HEK293 (cell line): ENCODE measurements around the gene C5orf46.

Experiments used
- CTCF ChIA-PET: fragments of 350-600 bp; formaldehyde crosslinking; extraction: SDS; loops from one replicate; lab custom pipeline; 2021; ENCODE audit warnings: antibody characterized with exemption; lab: Yijun Ruan, JAX
- POLR2A ChIA-PET: fragments of 300-600 bp; formaldehyde crosslinking; extraction: SDS; loops from one replicate; lab custom pipeline; 2020; ENCODE audit warnings: antibody characterized with exemption, inconsistent platforms; lab: Yijun Ruan, JAX
- H3K27ac ChIP-seq: fragments of 200-500 bp; sonication (Bioruptor generic); 2 replicates; pipeline ENCODE4 v1.5.1; 2014; ENCODE audit warnings: low read depth, low read length, control low read depth, inconsistent platforms; ENCODE audit errors: extremely low read depth
- H3K36me3 ChIP-seq, 2 experiments: fragments of 200-500 bp in 1 of 2; sonication (Bioruptor generic) in 1 of 2; 1 replicate in 1 of 2; 2 replicates in 1 of 2; pipeline ENCODE4 v1.5.1; 2014 to 2017; ENCODE audit warnings: inconsistent platforms in 2 of 2, low read length in 2 of 2; ENCODE audit not compliant: control insufficient read depth in 2 of 2, insufficient read depth in 1 of 2
- H3K4me1 ChIP-seq: fragments of 200-500 bp; sonication (Bioruptor generic); 2 replicates; pipeline ENCODE4 v1.5.1; 2014; ENCODE audit warnings: mild to moderate bottlenecking, low read length, inconsistent platforms; ENCODE audit not compliant: control insufficient read depth, insufficient read depth
- H3K4me3 ChIP-seq: 2 replicates; pipeline ENCODE4 v1.5.1; 2011; ENCODE audit warnings: low read depth, mild to moderate bottlenecking, control low read depth, low read length, moderate library complexity
- H3K9me3 ChIP-seq: fragments of 200-500 bp; sonication (Bioruptor generic); 2 replicates; pipeline ENCODE4 v1.5.1; 2014; ENCODE audit warnings: low read depth, low read length, inconsistent platforms; ENCODE audit not compliant: control insufficient read depth, insufficient read depth
- GFI1B ChIP-seq: fragments of 450-650 bp; formaldehyde crosslinking; IDR thresholded peaks from 2 replicates; pipeline ENCODE4 v1.5.1; 2016; ENCODE audit warnings: missing biosample characterization, missing genetic modification characterization
- HOXC10 ChIP-seq: sonication (generic); formaldehyde crosslinking; IDR thresholded peaks from 2 replicates; pipeline ENCODE4 v1.8.1; 2023; ENCODE audit warnings: mild to moderate bottlenecking, missing genetic modification reagents
- IKZF3 ChIP-seq: fragments of 450-650 bp; IDR thresholded peaks from 2 replicates; pipeline ENCODE4 v1.5.0; 2018; ENCODE audit warnings: missing biosample characterization, mild to moderate bottlenecking, missing genetic modification characterization, moderate library complexity
- RBAK ChIP-seq: fragments of 450-650 bp; formaldehyde crosslinking; IDR thresholded peaks from 2 replicates; pipeline ENCODE4 v1.5.1; 2016; ENCODE audit warnings: missing biosample characterization, missing genetic modification characterization
- SCRT2 ChIP-seq: fragments of 450-650 bp; formaldehyde crosslinking; IDR thresholded peaks from 2 replicates; pipeline ENCODE4 v1.5.1; 2016; ENCODE audit warnings: missing biosample characterization, missing genetic modification characterization
- YY1 ChIP-seq: fragments of 450-650 bp; formaldehyde crosslinking; IDR thresholded peaks from 2 replicates; pipeline ENCODE4 v1.5.1; 2018; ENCODE audit warnings: missing biosample characterization, missing genetic modification characterization
- YY2 ChIP-seq: fragments of 450-650 bp; formaldehyde crosslinking; IDR thresholded peaks from 2 replicates; pipeline ENCODE4 v1.5.1; 2016; ENCODE audit warnings: missing biosample characterization, missing genetic modification characterization
- ZNF10 ChIP-seq: fragments of 450-650 bp; formaldehyde crosslinking; IDR thresholded peaks from 2 replicates; pipeline ENCODE4 v1.5.1; 2017; ENCODE audit warnings: missing biosample characterization, missing genetic modification characterization
- ZNF169 ChIP-seq: fragments of 450-650 bp; formaldehyde crosslinking; IDR thresholded peaks from 2 replicates; pipeline ENCODE4 v1.5.1; 2016; ENCODE audit warnings: missing biosample characterization, missing genetic modification characterization
- ZNF175 ChIP-seq: fragments of 450-650 bp; formaldehyde crosslinking; IDR thresholded peaks from 2 replicates; pipeline ENCODE4 v1.5.1; 2016; ENCODE audit warnings: missing biosample characterization, missing genetic modification characterization
- ZNF248 ChIP-seq: fragments of 450-650 bp; formaldehyde crosslinking; IDR thresholded peaks from 2 replicates; pipeline ENCODE4 v1.5.1; 2017; ENCODE audit warnings: missing biosample characterization, missing genetic modification characterization
- ZNF292 ChIP-seq: fragments of 450-650 bp; formaldehyde crosslinking; IDR thresholded peaks from 2 replicates; pipeline ENCODE4 v1.5.1; 2016; ENCODE audit warnings: low read depth, missing biosample characterization, missing genetic modification characterization, borderline replicate concordance
- ZNF416 ChIP-seq: fragments of 450-650 bp; formaldehyde crosslinking; IDR thresholded peaks from 2 replicates; pipeline ENCODE4 v1.5.1; 2016; ENCODE audit warnings: missing biosample characterization, missing genetic modification characterization
- ZNF433 ChIP-seq: fragments of 450-650 bp; formaldehyde crosslinking; IDR thresholded peaks from 2 replicates; pipeline ENCODE4 v1.5.1; 2016; ENCODE audit warnings: missing biosample characterization, missing genetic modification characterization, low read depth
- ZNF555 ChIP-seq: fragments of 450-650 bp; formaldehyde crosslinking; conservative IDR thresholded peaks from 2 replicates; pipeline ENCODE4 v1.5.1; 2017; ENCODE audit warnings: missing biosample characterization, mild to moderate bottlenecking, missing genetic modification characterization, inconsistent platforms
- ZNF660 ChIP-seq: fragments of 450-650 bp; IDR thresholded peaks from 2 replicates; pipeline ENCODE4 v1.5.1; 2018; ENCODE audit warnings: missing biosample characterization, mild to moderate bottlenecking, missing genetic modification characterization
- ZNF747 ChIP-seq: fragments of 450-650 bp; formaldehyde crosslinking; IDR thresholded peaks from 2 replicates; pipeline ENCODE4 v1.5.1; 2016; ENCODE audit warnings: missing biosample characterization, missing genetic modification characterization
- ZNF785 ChIP-seq: fragments of 450-650 bp; formaldehyde crosslinking; IDR thresholded peaks from 2 replicates; pipeline ENCODE4 v1.5.1; 2016; ENCODE audit warnings: missing biosample characterization, missing genetic modification characterization
- ZSCAN16 ChIP-seq: fragments of 450-650 bp; formaldehyde crosslinking; IDR thresholded peaks from 2 replicates; pipeline ENCODE4 v1.5.1; 2016; ENCODE audit warnings: missing biosample characterization, missing genetic modification characterization
- TF ChIP-seq, protein P1 (sequence below): fragments of 450-650 bp; formaldehyde crosslinking; IDR thresholded peaks from 2 replicates; pipeline ENCODE4 v1.5.1; 2016; ENCODE audit warnings: missing biosample characterization, missing genetic modification characterization, borderline replicate concordance
- TF ChIP-seq, protein P2 (sequence below): fragments of 450-650 bp; formaldehyde crosslinking; IDR thresholded peaks from 2 replicates; pipeline ENCODE4 v1.5.1; 2016; ENCODE audit warnings: missing biosample characterization, missing genetic modification characterization
- TF ChIP-seq, protein P3 (sequence below): fragments of 450-650 bp; formaldehyde crosslinking; IDR thresholded peaks from 2 replicates; pipeline ENCODE4 v1.5.1; 2016; ENCODE audit warnings: missing biosample characterization, missing genetic modification characterization
- TF ChIP-seq, protein P4 (sequence below): fragments of 450-650 bp; formaldehyde crosslinking; IDR thresholded peaks from 2 replicates; pipeline ENCODE4 v1.5.1; 2016; ENCODE audit warnings: missing biosample characterization, missing genetic modification characterization, borderline replicate concordance

C5orf46 gene

DNA sequence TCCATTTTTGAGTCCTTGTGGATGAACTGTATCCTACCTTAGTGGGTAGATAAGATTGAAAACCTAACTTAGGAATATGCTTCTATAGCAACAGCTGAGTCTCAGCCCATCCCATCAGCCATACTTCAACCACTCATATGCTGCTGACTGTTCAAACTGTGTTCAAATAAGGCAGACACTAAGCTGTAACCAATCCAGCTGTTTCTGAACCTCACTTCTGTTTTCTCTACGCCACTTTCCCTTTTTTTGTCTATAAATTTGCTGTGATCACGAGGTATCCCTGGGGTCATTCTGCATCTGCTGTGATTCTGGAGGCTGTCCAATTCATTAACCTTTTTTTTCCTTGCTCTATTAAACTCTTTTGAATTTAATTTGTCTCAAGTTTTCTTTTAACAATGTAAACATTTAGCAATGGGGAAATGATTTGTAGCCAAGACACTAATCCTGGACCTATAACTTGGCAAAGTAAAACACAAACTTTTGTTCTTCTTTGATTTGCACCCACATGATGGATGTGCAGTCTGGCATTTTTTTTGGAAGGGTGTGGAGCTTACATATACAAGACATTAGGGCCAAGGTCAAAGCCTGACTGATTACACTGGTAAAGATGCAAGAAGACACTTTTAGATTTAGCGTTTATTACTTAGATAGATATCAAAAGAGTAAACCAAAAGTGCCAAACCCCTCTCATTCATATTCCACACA lies 42.7 kb downstream of the C5orf46 start (continued):
- TF ChIP-seq, protein P1, sequence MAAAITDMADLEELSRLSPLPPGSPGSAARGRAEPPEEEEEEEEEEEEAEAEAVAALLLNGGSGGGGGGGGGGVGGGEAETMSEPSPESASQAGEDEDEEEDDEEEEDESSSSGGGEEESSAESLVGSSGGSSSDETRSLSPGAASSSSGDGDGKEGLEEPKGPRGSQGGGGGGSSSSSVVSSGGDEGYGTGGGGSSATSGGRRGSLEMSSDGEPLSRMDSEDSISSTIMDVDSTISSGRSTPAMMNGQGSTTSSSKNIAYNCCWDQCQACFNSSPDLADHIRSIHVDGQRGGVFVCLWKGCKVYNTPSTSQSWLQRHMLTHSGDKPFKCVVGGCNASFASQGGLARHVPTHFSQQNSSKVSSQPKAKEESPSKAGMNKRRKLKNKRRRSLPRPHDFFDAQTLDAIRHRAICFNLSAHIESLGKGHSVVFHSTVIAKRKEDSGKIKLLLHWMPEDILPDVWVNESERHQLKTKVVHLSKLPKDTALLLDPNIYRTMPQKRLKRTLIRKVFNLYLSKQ (tag by site-specific recombination): no peak
- TF ChIP-seq YY2 (tag by site-specific recombination): no peak
- no peak for TF ChIP-seq ZNF660 (tag by site-specific recombination)
- no peak for TF ChIP-seq ZNF433 (tag by site-specific recombination)
- TF ChIP-seq, protein P2, sequence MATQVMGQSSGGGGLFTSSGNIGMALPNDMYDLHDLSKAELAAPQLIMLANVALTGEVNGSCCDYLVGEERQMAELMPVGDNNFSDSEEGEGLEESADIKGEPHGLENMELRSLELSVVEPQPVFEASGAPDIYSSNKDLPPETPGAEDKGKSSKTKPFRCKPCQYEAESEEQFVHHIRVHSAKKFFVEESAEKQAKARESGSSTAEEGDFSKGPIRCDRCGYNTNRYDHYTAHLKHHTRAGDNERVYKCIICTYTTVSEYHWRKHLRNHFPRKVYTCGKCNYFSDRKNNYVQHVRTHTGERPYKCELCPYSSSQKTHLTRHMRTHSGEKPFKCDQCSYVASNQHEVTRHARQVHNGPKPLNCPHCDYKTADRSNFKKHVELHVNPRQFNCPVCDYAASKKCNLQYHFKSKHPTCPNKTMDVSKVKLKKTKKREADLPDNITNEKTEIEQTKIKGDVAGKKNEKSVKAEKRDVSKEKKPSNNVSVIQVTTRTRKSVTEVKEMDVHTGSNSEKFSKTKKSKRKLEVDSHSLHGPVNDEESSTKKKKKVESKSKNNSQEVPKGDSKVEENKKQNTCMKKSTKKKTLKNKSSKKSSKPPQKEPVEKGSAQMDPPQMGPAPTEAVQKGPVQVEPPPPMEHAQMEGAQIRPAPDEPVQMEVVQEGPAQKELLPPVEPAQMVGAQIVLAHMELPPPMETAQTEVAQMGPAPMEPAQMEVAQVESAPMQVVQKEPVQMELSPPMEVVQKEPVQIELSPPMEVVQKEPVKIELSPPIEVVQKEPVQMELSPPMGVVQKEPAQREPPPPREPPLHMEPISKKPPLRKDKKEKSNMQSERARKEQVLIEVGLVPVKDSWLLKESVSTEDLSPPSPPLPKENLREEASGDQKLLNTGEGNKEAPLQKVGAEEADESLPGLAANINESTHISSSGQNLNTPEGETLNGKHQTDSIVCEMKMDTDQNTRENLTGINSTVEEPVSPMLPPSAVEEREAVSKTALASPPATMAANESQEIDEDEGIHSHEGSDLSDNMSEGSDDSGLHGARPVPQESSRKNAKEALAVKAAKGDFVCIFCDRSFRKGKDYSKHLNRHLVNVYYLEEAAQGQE: no peak
- TF ChIP-seq ZNF169 (tag by site-specific recombination): no peak
- no peak for TF ChIP-seq SCRT2 (tag by site-specific recombination)

DNA sequence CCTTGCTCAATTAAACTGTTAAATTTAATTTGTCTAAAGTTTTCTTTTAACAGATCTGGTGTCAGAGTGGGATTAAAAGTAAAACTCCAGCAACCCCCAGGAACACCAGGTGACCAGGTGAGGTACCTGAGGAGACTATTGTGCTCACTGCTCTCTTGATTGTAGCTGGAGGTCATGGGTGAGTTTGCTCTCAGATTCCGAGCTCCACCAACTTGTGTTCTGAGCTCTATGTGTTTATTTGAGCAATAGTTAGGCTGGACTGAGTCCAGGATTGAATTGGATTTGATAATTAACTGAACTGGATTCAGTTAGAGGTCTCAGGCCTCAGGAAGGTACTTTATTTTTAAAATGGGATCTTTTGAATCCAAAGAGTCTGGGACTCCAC lies 45.7 kb downstream of the C5orf46 start:
- Histone ChIP-seq H3K4me1 (no peaks in the 10 kb centered on the region), H3K9me3 (no peaks in the 10 kb centered on the region), H3K36me3 (no peaks in the 10 kb centered on the region), H3K4me3 (no peak overlapping the region), H3K27ac (no peak overlapping the region)
- POLR2A ChIA-PET: no interaction called here
- CTCF ChIA-PET: interaction anchor here (0.5 to 9.4 kb wide), 7 partner anchors 16 to 870 kb away, joined by 3 to 172 read pairs (median 5); no protein-coding TSS in a partner anchor
- TF ChIP-seq ZNF416 (tag by site-specific recombination) (no peak), ZNF292 (no peak), GFI1B (tag by site-specific recombination) (no peak), ZNF248 (tag by site-specific recombination) (no peak), ZNF785 (no peak), YY1 (tag by site-specific recombination) (no peak), ZNF175 (tag by site-specific recombination) (no peak), ZSCAN16 (tag by site-specific recombination) (no peak), ZNF10 (tag by site-specific recombination) (no peak), ZNF555 (tag by site-specific recombination) (no peak), HOXC10 (CRISPR knock-in tag) (no peak), IKZF3 (tag by site-specific recombination) (no peak), RBAK (tag by site-specific recombination) (no peak), ZNF747 (tag by site-specific recombination) (no peak)
- TF ChIP-seq, protein P2: no peak
- TF ChIP-seq, protein P3, sequence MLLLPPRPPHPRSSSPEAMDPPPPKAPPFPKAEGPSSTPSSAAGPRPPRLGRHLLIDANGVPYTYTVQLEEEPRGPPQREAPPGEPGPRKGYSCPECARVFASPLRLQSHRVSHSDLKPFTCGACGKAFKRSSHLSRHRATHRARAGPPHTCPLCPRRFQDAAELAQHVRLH (tag by site-specific recombination): no peak
- TF ChIP-seq, protein P4, sequence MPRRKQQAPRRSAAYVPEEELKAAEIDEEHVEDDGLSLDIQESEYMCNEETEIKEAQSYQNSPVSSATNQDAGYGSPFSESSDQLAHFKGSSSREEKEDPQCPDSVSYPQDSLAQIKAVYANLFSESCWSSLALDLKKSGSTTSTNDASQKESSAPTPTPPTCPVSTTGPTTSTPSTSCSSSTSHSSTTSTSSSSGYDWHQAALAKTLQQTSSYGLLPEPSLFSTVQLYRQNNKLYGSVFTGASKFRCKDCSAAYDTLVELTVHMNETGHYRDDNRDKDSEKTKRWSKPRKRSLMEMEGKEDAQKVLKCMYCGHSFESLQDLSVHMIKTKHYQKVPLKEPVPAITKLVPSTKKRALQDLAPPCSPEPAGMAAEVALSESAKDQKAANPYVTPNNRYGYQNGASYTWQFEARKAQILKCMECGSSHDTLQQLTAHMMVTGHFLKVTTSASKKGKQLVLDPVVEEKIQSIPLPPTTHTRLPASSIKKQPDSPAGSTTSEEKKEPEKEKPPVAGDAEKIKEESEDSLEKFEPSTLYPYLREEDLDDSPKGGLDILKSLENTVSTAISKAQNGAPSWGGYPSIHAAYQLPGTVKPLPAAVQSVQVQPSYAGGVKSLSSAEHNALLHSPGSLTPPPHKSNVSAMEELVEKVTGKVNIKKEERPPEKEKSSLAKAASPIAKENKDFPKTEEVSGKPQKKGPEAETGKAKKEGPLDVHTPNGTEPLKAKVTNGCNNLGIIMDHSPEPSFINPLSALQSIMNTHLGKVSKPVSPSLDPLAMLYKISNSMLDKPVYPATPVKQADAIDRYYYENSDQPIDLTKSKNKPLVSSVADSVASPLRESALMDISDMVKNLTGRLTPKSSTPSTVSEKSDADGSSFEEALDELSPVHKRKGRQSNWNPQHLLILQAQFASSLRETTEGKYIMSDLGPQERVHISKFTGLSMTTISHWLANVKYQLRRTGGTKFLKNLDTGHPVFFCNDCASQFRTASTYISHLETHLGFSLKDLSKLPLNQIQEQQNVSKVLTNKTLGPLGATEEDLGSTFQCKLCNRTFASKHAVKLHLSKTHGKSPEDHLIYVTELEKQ: no peak
